Hematopoietic multipotent progenitor cell treated with erythropoietin and hydrocortisone succinate and interleukin-3 and kit ligand, for 8 days (in vitro differentiated cells): Measurements from ENCODE around the gene HBS1L.
"Not testable (repeated sequence)": the region's sequence is repeated elsewhere in the genome, so short reads cannot be mapped to it uniquely, and the experiment has no call there.

Source experiments
- DNase-seq: peaks from one replicate; pipeline ENCODE4 v3.0.0-alpha.2; 2015

Gene HBS1L

DNA sequence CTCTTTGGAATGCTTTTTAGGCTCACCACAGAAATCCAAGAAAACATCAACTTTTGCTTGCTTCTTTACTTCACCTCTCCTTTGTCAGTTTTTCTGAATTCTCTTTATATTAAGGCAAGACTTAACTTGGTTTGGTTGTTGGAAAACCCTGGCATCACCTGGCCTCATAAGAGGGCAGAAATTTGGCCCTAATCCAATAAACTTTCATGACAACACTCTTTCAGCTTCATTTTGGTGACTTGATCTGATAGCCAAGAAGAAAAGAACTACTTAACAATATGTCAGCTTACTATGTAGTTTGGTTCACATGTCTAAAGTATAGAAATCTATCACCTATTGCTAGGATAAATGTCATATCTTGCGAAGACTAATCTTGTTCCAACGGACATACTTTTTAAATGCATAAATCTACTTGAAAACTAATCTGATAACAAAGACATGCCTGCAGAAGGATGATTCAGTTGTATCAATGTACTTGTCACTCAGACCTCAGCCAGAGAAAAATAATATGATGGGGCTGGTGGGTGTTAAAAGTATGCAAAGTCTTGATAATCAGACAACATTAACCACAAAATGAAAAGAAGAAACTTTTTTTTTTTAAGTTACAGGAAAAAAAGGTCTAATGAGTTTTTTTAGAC is 19.3 kb upstream of the HBS1L start:
- peak; percentile 98 for DNase-seq

- peak; percentile 19 for DNase-seq
These were observed 18.6 kb upstream of the HBS1L start for GRCh38 chr6:135073217-135073616.

- DNase-seq = no peak
These were observed 18.1 kb upstream of the HBS1L start for GRCh38 chr6:135072753-135073152.

DNA sequence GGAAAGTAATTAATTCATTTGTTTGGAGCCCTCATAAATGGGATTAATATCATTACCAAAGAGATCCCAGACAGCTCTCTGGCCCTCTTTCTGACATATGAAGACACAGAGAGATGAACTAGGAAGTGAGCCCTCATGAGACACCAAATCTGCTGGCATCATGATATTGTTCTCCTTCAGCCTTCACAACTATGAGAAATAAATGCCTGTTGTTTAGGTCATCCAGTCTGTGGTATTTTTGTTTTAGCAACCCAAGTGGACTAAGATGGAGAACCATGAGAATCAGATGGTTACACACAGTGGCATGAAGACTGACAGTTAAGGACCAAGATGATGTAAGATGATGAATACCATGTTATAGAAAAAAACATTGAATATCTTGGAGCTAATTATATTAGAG is 16.9 kb upstream of the HBS1L start:
- DNase-seq = no peak

GRCh38 chr6:135067911-135068310 is 13.3 kb upstream of the HBS1L start:
- no peak for DNase-seq

GRCh38 chr6:135066806-135067205 is 12.2 kb upstream of the HBS1L start:
- DNase-seq = no peak

GRCh38 chr6:135066397-135066796 is 11.8 kb upstream of the HBS1L start:
- DNase-seq = no peak

GRCh38 chr6:135064586-135064985 is 10.0 kb upstream of the HBS1L start:
- no peak for DNase-seq

GRCh38 chr6:135063926-135064325 is 9.3 kb upstream of the HBS1L start:
- DNase-seq = no peak

- DNase-seq = no peak
These were observed 8.1 kb upstream of the HBS1L start for GRCh38 chr6:135062735-135063134.

DNA sequence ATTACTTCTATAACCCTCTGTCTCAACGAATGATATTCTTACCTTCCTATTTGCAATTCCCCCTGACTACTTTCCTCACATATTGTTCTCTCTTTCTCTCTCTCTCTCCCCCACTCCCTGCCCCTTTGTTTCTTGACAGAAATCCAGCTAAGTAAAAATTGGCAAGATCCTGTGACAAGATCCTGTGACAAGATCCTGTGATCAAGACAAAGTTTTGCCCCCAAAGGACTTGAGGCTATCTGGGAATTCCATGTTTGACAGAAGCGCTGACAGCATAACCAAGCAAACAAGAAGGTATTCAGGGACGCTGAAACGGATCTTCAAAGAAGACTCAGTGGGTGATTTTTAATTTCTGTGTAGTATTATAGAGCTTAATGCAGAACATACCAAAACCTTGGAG is 5.5 kb upstream of the HBS1L start:
- no peak for DNase-seq

DNA sequence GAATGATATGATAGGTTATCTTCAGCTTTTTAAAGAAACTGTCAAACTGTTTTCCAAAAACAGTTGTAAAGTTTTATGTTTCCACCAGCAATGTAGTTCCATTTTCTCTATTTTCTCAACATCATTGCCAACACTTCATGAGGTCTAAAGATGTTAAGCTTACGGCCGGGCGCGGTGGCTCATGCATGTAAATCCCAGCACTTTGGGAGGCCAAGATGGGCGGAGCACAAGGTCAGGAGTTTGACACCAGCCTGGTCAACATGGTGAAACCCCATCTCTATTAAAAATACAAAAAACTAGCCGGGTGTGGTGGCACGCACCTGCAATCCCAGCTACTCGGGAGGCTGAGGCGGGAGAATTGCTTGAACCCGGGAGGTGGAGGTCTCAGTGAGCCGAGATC is 3.7 kb upstream of the HBS1L start:
- not testable (repeated sequence) for DNase-seq

- no peak for DNase-seq
These were observed 2.0 kb upstream of the HBS1L start for GRCh38 chr6:135056632-135057031.

- peak; percentile 73 for DNase-seq
These were observed 425 bp downstream of the HBS1L start for GRCh38 chr6:135054226-135054568.

DNA sequence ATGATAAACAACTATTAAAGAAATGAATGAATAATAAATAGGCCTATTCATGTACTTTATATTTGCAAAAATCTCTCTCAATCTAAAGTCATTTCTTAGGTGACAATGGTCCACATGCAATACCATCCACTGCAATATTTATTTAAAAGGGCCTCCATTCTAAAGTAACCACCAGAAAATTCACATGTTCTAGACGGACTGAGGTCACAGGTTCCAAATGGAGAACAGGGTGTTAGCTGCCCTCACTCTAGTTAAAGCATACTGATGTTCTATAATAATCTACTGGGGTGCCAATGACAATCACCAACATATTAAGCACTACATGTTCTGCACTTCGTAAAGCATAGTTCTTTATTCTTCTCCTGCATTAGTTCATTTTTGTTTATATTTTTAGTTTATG is 1.2 kb downstream of the HBS1L start:
- DNase-seq = peak; percentile 58

DNA sequence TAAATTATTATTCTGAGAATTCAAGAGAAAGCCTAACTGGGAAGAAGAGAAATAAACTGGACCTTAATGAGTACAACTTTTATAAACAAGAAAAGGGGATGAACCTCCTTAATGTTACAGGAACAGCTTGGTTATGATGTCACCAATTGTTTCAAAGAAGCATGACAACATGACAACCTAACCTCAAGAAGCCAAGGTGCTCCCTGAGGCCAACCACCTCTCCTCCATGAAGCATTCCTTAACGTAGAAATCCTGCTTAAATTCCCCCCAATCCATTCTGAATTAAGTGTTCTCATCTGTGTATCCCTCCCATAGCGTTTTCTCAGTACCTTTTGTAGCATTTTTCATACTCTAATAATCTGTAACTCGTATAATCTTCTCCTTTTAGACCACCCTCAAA is 1.7 kb downstream of the HBS1L start:
- DNase-seq = peak; percentile 71

DNA sequence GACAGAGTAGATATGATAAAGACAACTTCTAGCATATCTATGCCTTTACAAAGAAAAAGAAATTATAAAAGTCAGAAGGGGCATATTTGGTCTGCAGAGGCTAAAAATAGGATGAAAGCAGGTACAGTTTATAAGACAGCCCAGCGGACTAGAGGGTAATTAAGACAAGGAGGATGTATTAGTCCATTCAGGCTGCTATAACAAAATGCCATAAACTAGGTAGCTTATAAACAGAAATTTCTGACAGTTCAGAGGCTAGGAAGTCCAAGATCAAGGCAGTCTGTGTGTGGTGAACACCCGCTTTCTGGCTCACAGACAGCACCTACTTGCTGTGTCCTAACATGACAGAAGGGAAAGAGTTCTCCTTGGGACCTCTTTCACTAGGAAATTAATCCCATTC is 5.7 kb downstream of the HBS1L start:
- no peak for DNase-seq

GRCh38 chr6:135047336-135047735 is 7.3 kb downstream of the HBS1L start:
- no peak for DNase-seq

DNA sequence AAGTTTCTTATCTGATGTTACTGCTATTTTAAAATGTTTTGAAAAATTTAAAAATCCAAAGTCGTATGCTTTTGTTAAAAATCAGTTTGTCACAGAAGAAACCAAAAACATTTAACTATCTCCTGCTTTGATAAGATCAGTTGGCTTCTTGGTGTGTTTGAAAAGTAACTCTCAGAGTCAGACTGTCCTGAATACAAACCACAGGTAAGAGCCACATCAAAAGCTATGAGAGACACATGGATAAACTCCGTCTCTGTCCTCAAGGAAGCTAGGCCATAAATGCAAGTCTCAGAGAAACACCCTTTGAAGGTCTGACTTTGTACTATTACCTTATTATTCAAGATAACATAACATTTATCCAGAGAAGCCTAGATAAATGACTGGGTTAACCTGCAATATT is 7.7 kb downstream of the HBS1L start:
- DNase-seq = no peak

- DNase-seq = no peak
These were observed 10.0 kb downstream of the HBS1L start for GRCh38 chr6:135044639-135045038.

- DNase-seq = peak; percentile 60
These were observed 10.8 kb downstream of the HBS1L start for GRCh38 chr6:135043846-135044245.

GRCh38 chr6:135043364-135043763 is 11.3 kb downstream of the HBS1L start:
- DNase-seq = no peak

GRCh38 chr6:135038335-135038734 is 16.3 kb downstream of the HBS1L start:
- DNase-seq = no peak

- DNase-seq = no peak
These were observed 17.1 kb downstream of the HBS1L start for GRCh38 chr6:135037541-135037940.

DNA sequence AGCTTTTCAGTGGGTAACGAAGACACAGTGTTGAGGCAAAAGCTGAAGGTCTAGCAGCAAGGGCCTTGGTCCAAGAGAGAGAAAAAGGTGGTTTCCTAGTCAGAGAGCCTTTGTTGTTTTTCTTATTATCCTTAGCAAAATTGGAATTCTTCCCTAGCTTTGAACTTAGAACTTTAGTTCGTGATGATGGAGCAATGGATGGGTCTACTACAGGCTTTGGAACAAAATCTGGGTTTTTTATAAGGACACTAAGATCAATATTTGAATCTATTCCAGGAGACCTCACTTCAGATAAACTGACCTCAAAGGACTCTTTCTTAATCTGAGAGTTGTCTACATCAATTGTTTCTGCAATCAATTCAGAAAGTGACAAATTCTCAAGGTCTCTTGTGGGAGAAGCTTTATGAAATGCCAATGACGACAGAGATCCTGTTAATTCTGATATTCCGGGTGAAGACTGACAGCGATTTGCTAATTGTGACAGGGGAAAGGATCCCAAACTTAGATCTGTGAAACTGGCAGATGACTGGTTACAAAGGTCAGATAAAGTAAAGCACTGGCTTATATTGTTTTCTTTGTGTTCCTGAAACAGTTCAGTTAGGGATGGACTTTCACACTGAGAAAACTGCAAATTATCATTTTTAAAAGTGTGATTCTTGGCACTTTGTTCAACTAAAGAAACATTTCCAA is 17.7 kb downstream of the HBS1L start:
- no peak for DNase-seq
